H9 (cell line): Measurements from ENCODE around the gene PRR23E. TPM values are rescaled to one million over a fixed set of nuclear protein-coding genes. Genes with fewer than 3 reads are reported as not detected.

ENCODE experiments used
- DNase-seq: peaks from one replicate; pipeline ENCODE4 v3.0.0-alpha.2; 2017
- H2AFZ ChIP-seq: one replicate; pipeline ENCODE4 v1.6.1; 2013; ENCODE audit warnings: mild to moderate bottlenecking, low read length, control low read depth, moderate library complexity
- H2AK5ac ChIP-seq: 2 replicates; pipeline ENCODE4 v1.6.1; 2013; ENCODE audit warnings: low read length, control low read depth, mixed read lengths; ENCODE audit not compliant: insufficient read length
- H2BK120ac ChIP-seq: one replicate; pipeline ENCODE4 v1.6.1; 2013; ENCODE audit warnings: low read depth, mild to moderate bottlenecking, low read length, control low read depth, inconsistent platforms; ENCODE audit not compliant: poor library complexity, severe bottlenecking
- H2BK12ac ChIP-seq: 2 replicates; pipeline ENCODE4 v1.6.1; 2013; ENCODE audit warnings: low read length, control low read depth, mixed read lengths, low read depth; ENCODE audit not compliant: insufficient read length
- H2BK15ac ChIP-seq: 2 replicates; pipeline ENCODE4 v1.6.1; 2013; ENCODE audit warnings: low read depth, low read length, control low read depth
- H2BK20ac ChIP-seq: one replicate; pipeline ENCODE4 v1.6.1; 2013; ENCODE audit warnings: low read depth, mild to moderate bottlenecking, low read length, control low read depth, inconsistent platforms; ENCODE audit not compliant: poor library complexity, severe bottlenecking
- H2BK5ac ChIP-seq: 2 replicates; pipeline ENCODE4 v1.6.1; 2013; ENCODE audit warnings: low read length, control low read depth, mixed read lengths; ENCODE audit not compliant: insufficient read length
- H3K14ac ChIP-seq: 2 replicates; pipeline ENCODE4 v1.6.1; 2013; ENCODE audit warnings: low read length, control low read depth; ENCODE audit not compliant: insufficient read depth
- H3K18ac ChIP-seq: 2 replicates; pipeline ENCODE4 v1.6.1; 2013; ENCODE audit warnings: low read depth, mild to moderate bottlenecking, mixed read lengths, low read length, control low read depth; ENCODE audit not compliant: insufficient read length
- H3K23ac ChIP-seq: 2 replicates; pipeline ENCODE4 v1.6.1; 2013; ENCODE audit warnings: low read length, control low read depth, mixed read lengths, low read depth; ENCODE audit not compliant: insufficient read length
- H3K23me2 ChIP-seq: 2 replicates; pipeline ENCODE4 v1.6.1; 2013; ENCODE audit warnings: low read depth, mild to moderate bottlenecking, mixed read lengths, low read length, control low read depth; ENCODE audit not compliant: insufficient read length, poor library complexity, severe bottlenecking
- H3K27ac ChIP-seq: 2 replicates; pipeline ENCODE4 v1.5.1; 2013; ENCODE audit warnings: low read length, control low read depth, mixed read lengths, low read depth; ENCODE audit not compliant: insufficient read length
- H3K27me3 ChIP-seq: 2 replicates; pipeline ENCODE4 v1.6.1; 2013; ENCODE audit warnings: low read length, control low read depth, inconsistent platforms; ENCODE audit not compliant: insufficient read depth
- H3K4ac ChIP-seq: 2 replicates; pipeline ENCODE4 v1.6.1; 2013; ENCODE audit warnings: low read depth, mild to moderate bottlenecking, control low read depth, inconsistent platforms, low read length, moderate library complexity
- H3K4me1 ChIP-seq: 2 replicates; pipeline ENCODE4 v1.6.1; 2013; ENCODE audit warnings: low read length, control low read depth, inconsistent platforms; ENCODE audit not compliant: insufficient read depth
- H3K4me2 ChIP-seq: 2 replicates; pipeline ENCODE4 v1.6.1; 2013; ENCODE audit warnings: low read length, control low read depth, mixed read lengths; ENCODE audit not compliant: insufficient read length, insufficient read depth
- H3K56ac ChIP-seq: 2 replicates; pipeline ENCODE4 v1.6.1; 2013; ENCODE audit warnings: low read depth, mild to moderate bottlenecking, mixed read lengths, low read length, control low read depth; ENCODE audit not compliant: insufficient read length
- H3K79me1 ChIP-seq: 2 replicates; pipeline ENCODE4 v1.6.1; 2013; ENCODE audit warnings: low read depth, mild to moderate bottlenecking, moderate library complexity, low read length, control low read depth, inconsistent platforms; ENCODE audit not compliant: insufficient read depth, poor library complexity, severe bottlenecking
- H3K79me2 ChIP-seq: 2 replicates; pipeline ENCODE4 v1.6.1; 2013; ENCODE audit warnings: low read length, control low read depth, inconsistent platforms; ENCODE audit not compliant: insufficient read depth
- H3K9ac ChIP-seq: 2 replicates; pipeline ENCODE4 v1.6.1; 2013; ENCODE audit warnings: low read length, control low read depth, mixed read lengths; ENCODE audit not compliant: insufficient read length; ENCODE audit errors: extremely low read depth
- H3K9me3 ChIP-seq: one replicate; pipeline ENCODE4 v1.6.1; 2013; ENCODE audit warnings: low read depth, low read length, inconsistent platforms; ENCODE audit not compliant: control insufficient read depth
- H3T11ph ChIP-seq: one replicate; pipeline ENCODE4 v1.6.1; 2013; ENCODE audit warnings: mild to moderate bottlenecking, low read length, control low read depth, inconsistent platforms
- H4K20me1 ChIP-seq: one replicate; pipeline ENCODE4 v1.6.1; 2013; ENCODE audit not compliant: control insufficient read depth, insufficient read length, insufficient read depth
- H4K5ac ChIP-seq: 2 replicates; pipeline ENCODE4 v1.6.1; 2013; ENCODE audit warnings: low read depth, mild to moderate bottlenecking, mixed read lengths, low read length, control low read depth; ENCODE audit not compliant: insufficient read length
- H4K8ac ChIP-seq: replicated peaks from 2 replicates; pipeline ENCODE4 v1.6.1; 2013; ENCODE audit warnings: low read length, control low read depth, mixed read lengths, low read depth; ENCODE audit not compliant: insufficient read length
- H4K91ac ChIP-seq: 2 replicates; pipeline ENCODE4 v1.6.1; 2013; ENCODE audit warnings: low read depth, mild to moderate bottlenecking, moderate library complexity, mixed read lengths, low read length, control low read depth; ENCODE audit not compliant: insufficient read length
- H3K27ac Mint-ChIP-seq, 3 experiments: 2 replicates in 2 of 3; 3 replicates in 1 of 3; pipeline ENCODE4 v1.8.0; 2020 to 2021; ENCODE audit warnings: mixed read lengths in 3 of 3, mild to moderate bottlenecking in 1 of 3, moderate library complexity in 1 of 3
- H3K27me3 Mint-ChIP-seq: 2 replicates; pipeline ENCODE4 v1.8.0; 2021; ENCODE audit warnings: low read depth, mild to moderate bottlenecking, moderate library complexity, mixed read lengths
- H3K36me3 Mint-ChIP-seq, 3 experiments: 2 replicates in 2 of 3; 3 replicates in 1 of 3; pipeline ENCODE4 v1.8.0; 2020 to 2021; ENCODE audit warnings: low read depth in 3 of 3, mixed read lengths in 3 of 3; ENCODE audit not compliant: insufficient read depth in 1 of 3
- H3K4me1 Mint-ChIP-seq, 2 experiments: 2 replicates each; pipeline ENCODE4 v1.8.0; 2020; ENCODE audit warnings: mixed read lengths in 2 of 2
- H3K4me3 Mint-ChIP-seq, 2 experiments: 2 replicates in 1 of 2; 3 replicates in 1 of 2; pipeline ENCODE4 v1.8.0; 2020 to 2021; ENCODE audit warnings: mild to moderate bottlenecking in 2 of 2, mixed read lengths in 2 of 2, moderate library complexity in 1 of 2
- H3K9me3 Mint-ChIP-seq, 2 experiments: 2 replicates in 1 of 2; 3 replicates in 1 of 2; pipeline ENCODE4 v1.8.0; 2020; ENCODE audit warnings: mild to moderate bottlenecking in 2 of 2, mixed read lengths in 2 of 2, moderate library complexity in 1 of 2
- WGBS: extraction: QIAGEN DNeasy Blood & Tissue Kit; methylation state at CpG from one replicate; pipeline ENCODE4 v1.1.7; 2013; ENCODE audit warnings: missing lambda C conversion rate, low lambda C conversion rate, mixed read lengths; ENCODE audit not compliant: insufficient read length; ENCODE audit errors: extremely low coverage; 5-methylcytosine and 5-hydroxymethylcytosine counted together
- total RNA-seq: library from RNA; stranded (reverse); gene quantifications from 2 replicates; pipeline ENCODE4 v1.2.1, GENCODE V29; 2021
- TF ChIP-seq, protein P1 (sequence below): fragments of 200-600 bp; sonication (generic); conservative IDR thresholded peaks from 3 replicates; pipeline ENCODE4 v1.8.0; 2021; ENCODE audit warnings: antibody characterized with exemption, mild to moderate bottlenecking

Gene PRR23E
- total RNA-seq, 1 experiment from 2014 or later: not detected

- Mint-ChIP-seq H3K27me3 (peaks cover 8% of the 10 kb centered on the region), H3K27ac (no peak overlapping the region), H3K36me3 (no peaks in the 10 kb centered on the region), H3K4me3 (no peak overlapping the region), H3K9me3 (no peaks in the 10 kb centered on the region), H3K4me1 (peaks cover 0 to 7% of the 10 kb centered on the region in 2 experiments; a peak in 2 of 4 replicates)
- no peak overlapping the region for H2BK12ac ChIP-seq
- H4K91ac ChIP-seq: no peak overlapping the region
- DNase-seq: no peak
- H3K27ac ChIP-seq: no peak overlapping the region
- H3K23me2 ChIP-seq: no peaks in the 10 kb centered on the region
- H3K27me3 ChIP-seq: no peaks in the 10 kb centered on the region
- H4K20me1 ChIP-seq: no peaks in the 10 kb centered on the region
- no peak overlapping the region for H4K8ac ChIP-seq
- no peak overlapping the region for H3K56ac ChIP-seq
- no peak overlapping the region for H2BK15ac ChIP-seq
- H3K4me2 ChIP-seq: no peak overlapping the region
- H2AK5ac ChIP-seq: no peak overlapping the region
- no peak overlapping the region for H2BK120ac ChIP-seq
- H3K14ac ChIP-seq: no peak overlapping the region
- no peaks in the 10 kb centered on the region for H3K4me1 ChIP-seq
- no peak overlapping the region for H2BK5ac ChIP-seq
- no peak overlapping the region for H3T11ph ChIP-seq
- no peaks in the 10 kb centered on the region for H3K9me3 ChIP-seq
- H4K5ac ChIP-seq: no peak overlapping the region
- TF ChIP-seq, protein P1, sequence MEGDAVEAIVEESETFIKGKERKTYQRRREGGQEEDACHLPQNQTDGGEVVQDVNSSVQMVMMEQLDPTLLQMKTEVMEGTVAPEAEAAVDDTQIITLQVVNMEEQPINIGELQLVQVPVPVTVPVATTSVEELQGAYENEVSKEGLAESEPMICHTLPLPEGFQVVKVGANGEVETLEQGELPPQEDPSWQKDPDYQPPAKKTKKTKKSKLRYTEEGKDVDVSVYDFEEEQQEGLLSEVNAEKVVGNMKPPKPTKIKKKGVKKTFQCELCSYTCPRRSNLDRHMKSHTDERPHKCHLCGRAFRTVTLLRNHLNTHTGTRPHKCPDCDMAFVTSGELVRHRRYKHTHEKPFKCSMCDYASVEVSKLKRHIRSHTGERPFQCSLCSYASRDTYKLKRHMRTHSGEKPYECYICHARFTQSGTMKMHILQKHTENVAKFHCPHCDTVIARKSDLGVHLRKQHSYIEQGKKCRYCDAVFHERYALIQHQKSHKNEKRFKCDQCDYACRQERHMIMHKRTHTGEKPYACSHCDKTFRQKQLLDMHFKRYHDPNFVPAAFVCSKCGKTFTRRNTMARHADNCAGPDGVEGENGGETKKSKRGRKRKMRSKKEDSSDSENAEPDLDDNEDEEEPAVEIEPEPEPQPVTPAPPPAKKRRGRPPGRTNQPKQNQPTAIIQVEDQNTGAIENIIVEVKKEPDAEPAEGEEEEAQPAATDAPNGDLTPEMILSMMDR: no peak
- no peak overlapping the region for H3K18ac ChIP-seq
- no CpG with 5 or more reads among the region's 16 CpGs for WGBS
- H2BK20ac ChIP-seq: no peak overlapping the region
- no peaks in the 10 kb centered on the region for H3K79me1 ChIP-seq
- no peak overlapping the region for H3K9ac ChIP-seq
- H3K79me2 ChIP-seq: no peaks in the 10 kb centered on the region
- H2AFZ ChIP-seq: no peak overlapping the region
- H3K23ac ChIP-seq: no peak overlapping the region
- no peak overlapping the region for H3K4ac ChIP-seq
These were observed 23.7 kb downstream of the PRR23E start for GRCh38 chr3:127216415-127217261.
